Loucy (cell line): ENCODE measurements around the gene CFAP157.

Experiments
- H2AFZ ChIP-seq: fragments of 200-600 bp; sonication (generic); 2 replicates; pipeline ENCODE4 v1.6.0; 2016; ENCODE audit warnings: antibody characterized with exemption, mild to moderate bottlenecking, low read length, moderate library complexity
- H3F3A ChIP-seq: fragments of 200-600 bp; 2 replicates; pipeline ENCODE4 v1.6.0; 2016; ENCODE audit warnings: antibody characterized with exemption, low read depth, mild to moderate bottlenecking
- H3K27me3 ChIP-seq: fragments of 200-600 bp; sonication (generic); 2 replicates; pipeline ENCODE4 v1.6.1; 2014; ENCODE audit warnings: low read length, mild to moderate bottlenecking; ENCODE audit not compliant: insufficient read depth, poor library complexity, severe bottlenecking
- H3K36me3 ChIP-seq: fragments of 200-600 bp; sonication (generic); 2 replicates; pipeline ENCODE4 v1.6.1; 2016; ENCODE audit warnings: low read length; ENCODE audit not compliant: insufficient read depth
- H3K4me1 ChIP-seq: fragments of 200-600 bp; sonication (generic); 2 replicates; pipeline ENCODE4 v1.5.1; 2014; ENCODE audit warnings: low read length, mild to moderate bottlenecking; ENCODE audit not compliant: insufficient read depth, poor library complexity, severe bottlenecking
- H3K4me2 ChIP-seq: fragments of 200-600 bp; sonication (generic); 2 replicates; pipeline ENCODE4 v1.6.0; 2014; ENCODE audit warnings: antibody characterized with exemption, low read length, low read depth, mild to moderate bottlenecking; ENCODE audit not compliant: poor library complexity, severe bottlenecking
- H3K4me3 ChIP-seq: fragments of 200-600 bp; sonication (generic); 2 replicates; pipeline ENCODE4 v1.5.1; 2014; ENCODE audit warnings: low read length, mild to moderate bottlenecking, mixed read lengths; ENCODE audit not compliant: poor library complexity, severe bottlenecking
- H3K79me2 ChIP-seq: fragments of 200-600 bp; sonication (generic); 2 replicates; pipeline ENCODE4 v1.6.1; 2014; ENCODE audit warnings: low read length; ENCODE audit not compliant: insufficient read depth
- H3K9ac ChIP-seq: fragments of 200-600 bp; sonication (generic); 2 replicates; pipeline ENCODE4 v1.6.0; 2014; ENCODE audit warnings: mild to moderate bottlenecking, low read depth, low read length, moderate library complexity; ENCODE audit not compliant: poor library complexity, severe bottlenecking
- H3K9me2 ChIP-seq: fragments of 200-600 bp; sonication (generic); replicated peaks from 2 replicates; pipeline ENCODE4 v1.6.1; 2016; ENCODE audit warnings: low read depth, low read length, mixed read lengths
- H3K9me3 ChIP-seq: fragments of 200-600 bp; sonication (generic); 2 replicates; pipeline ENCODE4 v1.6.1; 2014; ENCODE audit warnings: mild to moderate bottlenecking, antibody characterized with exemption, low read length, low read depth; ENCODE audit not compliant: insufficient read depth
- H4K20me1 ChIP-seq: fragments of 200-600 bp; sonication (generic); 2 replicates; pipeline ENCODE4 v1.6.0; 2014; ENCODE audit warnings: antibody characterized with exemption, low read length, mild to moderate bottlenecking; ENCODE audit not compliant: insufficient read depth, poor library complexity, severe bottlenecking
- CTCF ChIP-seq: fragments of 200-600 bp; sonication (generic); conservative IDR thresholded peaks from 2 replicates; pipeline ENCODE4 v1.5.1; 2014; ENCODE audit warnings: mild to moderate bottlenecking, antibody characterized with exemption, low read length
- EZH2phosphoT487 ChIP-seq: fragments of 200-600 bp; IDR thresholded peaks from 2 replicates; pipeline ENCODE4 v1.6.1; 2018; ENCODE audit warnings: antibody characterized with exemption, mild to moderate bottlenecking, moderate library complexity, borderline replicate concordance

Gene CFAP157

GRCh38 chr9:127711226-127711701 is 4.5 kb downstream of the CFAP157 start:
- peak overlapping the region; percentile 62 for H3K4me2 ChIP-seq
- H3K9me3 ChIP-seq: no peaks in the 10 kb centered on the region

DNA sequence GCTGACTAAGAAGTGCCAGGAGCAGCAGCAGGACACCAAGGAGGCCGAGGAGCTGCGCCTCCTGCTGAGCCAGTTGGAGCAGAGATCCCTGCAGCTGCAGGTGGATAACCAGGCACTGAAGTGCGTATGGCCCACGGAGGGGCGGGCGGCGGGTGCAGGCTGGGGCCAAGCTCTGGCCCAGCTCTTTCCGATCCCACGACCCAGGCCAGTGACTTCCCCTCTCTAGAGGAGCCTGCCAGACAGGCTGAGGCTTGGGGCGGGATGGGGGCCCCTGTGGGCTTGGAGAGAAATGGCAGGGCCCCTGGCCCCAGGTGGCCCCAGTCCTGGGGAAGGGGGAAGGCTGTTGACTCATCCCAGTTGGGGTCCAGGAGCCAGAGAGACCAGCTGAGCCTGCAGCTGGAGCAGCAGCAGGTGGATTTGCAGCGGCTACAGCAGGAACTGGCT is 5.1 kb downstream of the CFAP157 start:
- Histone ChIP-seq H4K20me1 (no peaks in the 10 kb centered on the region), H3K36me3 (no peaks in the 10 kb centered on the region), H3K4me3 (no peak overlapping the region), H3K27me3 (no peaks in the 10 kb centered on the region), H3F3A (no peaks in the 10 kb centered on the region), H3K9me3 (no peaks in the 10 kb centered on the region), H3K4me1 (peaks cover 30% of the 10 kb centered on the region), H3K9ac (no peak overlapping the region), H2AFZ (no peak overlapping the region), H3K9me2 (no peaks in the 10 kb centered on the region), H3K4me2 (peak overlapping the region; percentile 62), H3K79me2 (no peaks in the 10 kb centered on the region)
- TF ChIP-seq CTCF: no peak
- no peak for TF ChIP-seq EZH2phosphoT487

More at GRCh38 chr9:127711226-127711701, 4.5 kb downstream of the CFAP157 start:
- Histone ChIP-seq H3K9ac (no peak overlapping the region), H3K4me1 (peaks cover 30% of the 10 kb centered on the region), H3F3A (no peaks in the 10 kb centered on the region), H2AFZ (no peak overlapping the region), H3K79me2 (no peaks in the 10 kb centered on the region), H3K4me3 (no peak overlapping the region), H4K20me1 (no peaks in the 10 kb centered on the region), H3K9me2 (no peaks in the 10 kb centered on the region), H3K27me3 (no peaks in the 10 kb centered on the region), H3K36me3 (no peaks in the 10 kb centered on the region)
- TF ChIP-seq EZH2phosphoT487 (no peak), CTCF (no peak)

- H3K9me2 ChIP-seq: no peaks in the 10 kb centered on the region
- H3K9me3 ChIP-seq: no peaks in the 10 kb centered on the region
- H3K36me3 ChIP-seq: no peaks in the 10 kb centered on the region
- TF ChIP-seq CTCF: no peak
- no peak for TF ChIP-seq EZH2phosphoT487
- no peak overlapping the region for H3K9ac ChIP-seq
- peak overlapping the region; percentile 62 for H3K4me2 ChIP-seq
- no peak overlapping the region for H3K4me3 ChIP-seq
- H3F3A ChIP-seq: no peaks in the 10 kb centered on the region
- no peak overlapping the region for H2AFZ ChIP-seq
- peaks cover 29% of the 10 kb centered on the region for H3K4me1 ChIP-seq
- H3K79me2 ChIP-seq: no peaks in the 10 kb centered on the region
- H4K20me1 ChIP-seq: no peaks in the 10 kb centered on the region
- H3K27me3 ChIP-seq: no peaks in the 10 kb centered on the region
These were observed 5.6 kb downstream of the CFAP157 start for GRCh38 chr9:127712371-127712770.
